ENCODE results near the gene CYP4A22.
"Not testable (repeated sequence)": the region's sequence is repeated elsewhere in the genome, so short reads cannot be mapped to it uniquely, and the experiment has no call there.

The CYP4A22 gene

DNA sequence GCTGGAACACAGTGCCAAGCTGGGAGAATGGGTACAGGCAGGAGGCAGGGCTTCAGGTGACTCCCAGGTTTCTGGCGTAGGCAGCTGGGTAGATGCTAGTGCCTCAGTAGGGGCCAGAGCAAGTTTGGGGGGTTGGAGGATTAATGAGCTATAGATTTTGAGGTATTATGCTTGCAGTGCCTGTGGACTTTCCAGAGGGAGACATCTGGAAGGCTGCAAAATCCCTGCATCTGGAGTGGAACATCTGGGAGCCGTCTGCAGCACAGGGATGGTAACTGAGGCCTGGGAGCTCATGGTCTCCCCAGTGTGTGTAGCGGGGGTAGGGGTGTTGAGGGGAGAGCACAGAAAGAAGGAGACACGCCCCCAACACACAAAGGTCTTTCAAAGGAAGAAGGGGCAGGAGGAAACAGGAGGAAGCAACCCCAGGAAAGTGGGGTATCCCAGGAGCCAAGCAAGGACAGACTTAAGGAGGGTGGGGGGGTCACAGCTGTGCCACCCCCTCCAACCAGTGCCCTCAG is 54.8 kb downstream of the CYP4A22 start:
- POLR2A ChIA-PET = interaction anchor here (0.8 to 2.0 kb wide), 2 partner anchors 13 to 122 kb away, joined by 3 to 9 read pairs; partner anchors contain the start of gene STIL
- DNase-seq (ENCODE audit: extremely low spot score) = no peak

DNA sequence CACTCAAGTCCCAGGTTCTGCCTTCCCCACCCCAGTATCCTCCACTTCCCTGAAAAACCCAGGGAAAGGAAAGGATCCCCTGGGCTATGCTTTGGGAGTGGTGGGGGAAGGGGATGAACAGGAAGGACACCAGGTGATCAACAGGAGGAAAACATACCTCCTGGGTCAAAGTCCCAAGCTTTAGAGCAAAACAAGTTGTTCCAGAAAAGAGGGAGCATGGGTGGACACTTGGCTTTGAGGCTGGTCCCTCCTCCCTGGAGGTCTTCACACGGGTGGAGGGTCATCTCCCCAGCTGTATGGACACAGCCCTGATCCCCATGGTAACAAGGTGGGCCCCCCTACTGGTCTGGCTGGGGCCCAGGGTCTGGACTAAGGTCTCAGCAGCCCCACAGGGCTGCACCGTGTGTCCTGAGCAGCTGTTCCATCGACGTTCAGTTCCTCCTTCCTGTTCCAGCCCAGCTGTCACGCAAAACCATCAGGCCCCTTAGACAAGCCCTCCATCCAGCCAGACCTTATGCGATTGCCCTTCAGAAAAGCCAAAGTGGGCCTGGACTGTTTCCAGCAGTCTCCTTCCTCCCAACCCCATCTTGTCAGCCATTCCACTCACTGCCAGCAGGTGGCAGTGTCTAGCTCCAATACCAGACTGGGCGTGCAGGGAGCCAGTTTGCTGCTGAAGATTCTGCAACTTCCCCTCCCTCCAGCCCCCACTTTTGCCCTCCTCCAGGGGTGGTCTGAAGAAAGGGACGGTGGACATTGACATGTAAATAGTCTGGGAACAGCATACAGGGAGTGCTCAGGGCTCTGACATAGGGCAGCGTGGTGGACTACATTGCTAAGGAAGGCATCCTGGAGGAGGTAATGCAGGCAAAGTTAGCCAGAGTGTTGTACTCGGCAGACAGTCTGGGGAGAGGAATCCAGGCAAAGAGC is 55.5 kb downstream of the CYP4A22 start:
- TF ChIP-seq CTBP1 (IDR thresholded peaks at IDR 0.05; ENCODE audit: borderline replicate concordance) = no peak
- TF ChIP-seq FOXM1 (IDR thresholded peaks at IDR 0.05; ENCODE audit: borderline replicate concordance) = no peak
- TF ChIP-seq TARDBP (IDR thresholded peaks at IDR 0.05) = no peak
- no peak for TF ChIP-seq L3MBTL2 (conservative IDR thresholded peaks at IDR 0.05)
- peak; percentile 83 for DNase-seq (ENCODE audit: extremely low spot score)
- ChIA-PET CTCF (interaction anchor here (0.6 to 3.2 kb wide), 17 partner anchors 10 to 533 kb away, joined by 3 to 20 read pairs (median 3); no protein-coding TSS in a partner anchor), POLR2A (interaction anchor here (1.1 to 2.0 kb wide), 2 partner anchors 13 to 121 kb away, joined by 7 to 9 read pairs; partner anchors contain the start of gene STIL)

More for the DNA sequence above, 54.8 kb downstream of the CYP4A22 start:
- CTCF ChIA-PET = interaction anchor here (0.5 to 3.2 kb wide), 6 partner anchors 13 to 550 kb away, joined by 3 to 20 read pairs (median 6); no protein-coding TSS in a partner anchor
- no peak for TF ChIP-seq BHLHE40 (IDR thresholded peaks at IDR 0.05; ENCODE audit: borderline replicate concordance)

DNA sequence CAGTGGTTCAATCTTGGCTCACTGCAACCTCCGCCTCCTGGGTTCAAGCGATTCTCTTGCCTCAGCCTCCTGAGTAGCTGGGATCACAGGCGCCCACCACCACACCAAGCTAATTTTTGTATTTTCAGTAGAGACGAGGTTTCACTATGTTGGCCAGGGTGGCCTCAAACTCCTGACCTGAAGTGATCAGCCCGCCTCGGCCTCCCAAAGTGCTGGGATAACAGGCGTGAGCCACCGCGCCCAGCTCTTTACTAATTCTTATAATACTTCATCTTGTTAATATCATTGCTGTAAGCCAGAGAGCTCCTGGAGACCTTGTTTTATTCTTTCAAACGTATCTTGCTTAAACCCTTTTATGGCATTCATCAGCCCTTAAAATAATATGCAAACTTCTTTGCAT is 56.3 kb downstream of the CYP4A22 start:
- CTCF ChIA-PET = interaction anchor here (0.6 to 3.2 kb wide), 17 partner anchors 9 to 533 kb away, joined by 3 to 20 read pairs (median 3); no protein-coding TSS in a partner anchor
- not testable (repeated sequence) for DNase-seq (ENCODE audit: extremely low spot score)
- POLR2A ChIA-PET = interaction anchor here (1.1 to 2.0 kb wide), 2 partner anchors 14 to 120 kb away, joined by 7 to 9 read pairs; partner anchors contain the start of gene STIL

- ChIA-PET CTCF (interaction anchor here (0.6 to 3.2 kb wide), 6 partner anchors 10 to 69 kb away, joined by 3 to 20 read pairs (median 4); no protein-coding TSS in a partner anchor), POLR2A (no interaction called here)
- TF ChIP-seq FOXA1 (IDR thresholded peaks at IDR 0.05) (no peak), CTBP1 (IDR thresholded peaks at IDR 0.05; ENCODE audit: borderline replicate concordance) (no peak), NFRKB (IDR thresholded peaks at IDR 0.05) (no peak), ARNT (IDR thresholded peaks at IDR 0.05) (no peak), HDGF (IDR thresholded peaks at IDR 0.05; ENCODE audit: borderline replicate concordance) (no peak), TARDBP (IDR thresholded peaks at IDR 0.05) (no peak), LEF1 (IDR thresholded peaks at IDR 0.05; ENCODE audit: borderline replicate concordance) (no peak), BHLHE40 (IDR thresholded peaks at IDR 0.05; ENCODE audit: borderline replicate concordance) (no peak), L3MBTL2 (conservative IDR thresholded peaks at IDR 0.05) (no peak)
- DNase-seq (ENCODE audit: extremely low spot score) = no peak
These were observed 57.1 kb downstream of the CYP4A22 start for GRCh38 chr1:47194311-47194710.

GRCh38 chr1:47195981-47196380 is 58.7 kb downstream of the CYP4A22 start:
- CTCF ChIA-PET; DNase-seq (ENCODE audit: extremely low spot score); POLR2A ChIA-PET: not testable (repeated sequence)

- no peak for TF ChIP-seq BHLHE40 (IDR thresholded peaks at IDR 0.05; ENCODE audit: borderline replicate concordance)
- TF ChIP-seq NFRKB (IDR thresholded peaks at IDR 0.05) = no peak
- ChIA-PET CTCF (no interaction called here), POLR2A (no interaction called here)
- DNase-seq (ENCODE audit: extremely low spot score) = no peak
These were observed 59.4 kb downstream of the CYP4A22 start for GRCh38 chr1:47196622-47197021.

GRCh38 chr1:47198214-47198613 is 61.0 kb downstream of the CYP4A22 start:
- ChIA-PET POLR2A (no interaction called here), CTCF (no interaction called here)
- no peak for DNase-seq (ENCODE audit: extremely low spot score)
- TF ChIP-seq FOXA1 (IDR thresholded peaks at IDR 0.05) = no peak
- TF ChIP-seq, protein P1, sequence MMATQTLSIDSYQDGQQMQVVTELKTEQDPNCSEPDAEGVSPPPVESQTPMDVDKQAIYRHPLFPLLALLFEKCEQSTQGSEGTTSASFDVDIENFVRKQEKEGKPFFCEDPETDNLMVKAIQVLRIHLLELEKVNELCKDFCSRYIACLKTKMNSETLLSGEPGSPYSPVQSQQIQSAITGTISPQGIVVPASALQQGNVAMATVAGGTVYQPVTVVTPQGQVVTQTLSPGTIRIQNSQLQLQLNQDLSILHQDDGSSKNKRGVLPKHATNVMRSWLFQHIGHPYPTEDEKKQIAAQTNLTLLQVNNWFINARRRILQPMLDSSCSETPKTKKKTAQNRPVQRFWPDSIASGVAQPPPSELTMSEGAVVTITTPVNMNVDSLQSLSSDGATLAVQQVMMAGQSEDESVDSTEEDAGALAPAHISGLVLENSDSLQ (IDR thresholded peaks at IDR 0.05) = no peak
- TF ChIP-seq FOXM1 (IDR thresholded peaks at IDR 0.05; ENCODE audit: borderline replicate concordance) = no peak
- no peak for TF ChIP-seq NFRKB (IDR thresholded peaks at IDR 0.05)
- no peak for TF ChIP-seq BHLHE40 (IDR thresholded peaks at IDR 0.05; ENCODE audit: borderline replicate concordance)
- no peak for TF ChIP-seq TARDBP (IDR thresholded peaks at IDR 0.05)
- TF ChIP-seq ELF4 (IDR thresholded peaks at IDR 0.05) = no peak
- no peak for TF ChIP-seq FOXK2 (IDR thresholded peaks at IDR 0.05)
- no peak for TF ChIP-seq ARNT (IDR thresholded peaks at IDR 0.05)
- TF ChIP-seq SP1 (IDR thresholded peaks at IDR 0.05) = no peak
- no peak for TF ChIP-seq LEF1 (IDR thresholded peaks at IDR 0.05; ENCODE audit: borderline replicate concordance)
- TF ChIP-seq L3MBTL2 (conservative IDR thresholded peaks at IDR 0.05) = no peak
- no peak for TF ChIP-seq SUZ12 (IDR thresholded peaks at IDR 0.05)
- TF ChIP-seq HDGF (IDR thresholded peaks at IDR 0.05; ENCODE audit: borderline replicate concordance) = no peak
- TF ChIP-seq ZNF384 (IDR thresholded peaks at IDR 0.05) = no peak
- no peak for TF ChIP-seq CTBP1 (IDR thresholded peaks at IDR 0.05; ENCODE audit: borderline replicate concordance)

Data from HEK293T (cell line).